ENCODE measurements around the gene DLG3. TPM values are rescaled to one million over a fixed set of nuclear protein-coding genes. Genes with fewer than 3 reads are reported as not detected.

DLG3 gene
- total RNA-seq, 4 donors from 2014 or later, result 31.8 to 59.4 (median 54.8) TPM

DNA sequence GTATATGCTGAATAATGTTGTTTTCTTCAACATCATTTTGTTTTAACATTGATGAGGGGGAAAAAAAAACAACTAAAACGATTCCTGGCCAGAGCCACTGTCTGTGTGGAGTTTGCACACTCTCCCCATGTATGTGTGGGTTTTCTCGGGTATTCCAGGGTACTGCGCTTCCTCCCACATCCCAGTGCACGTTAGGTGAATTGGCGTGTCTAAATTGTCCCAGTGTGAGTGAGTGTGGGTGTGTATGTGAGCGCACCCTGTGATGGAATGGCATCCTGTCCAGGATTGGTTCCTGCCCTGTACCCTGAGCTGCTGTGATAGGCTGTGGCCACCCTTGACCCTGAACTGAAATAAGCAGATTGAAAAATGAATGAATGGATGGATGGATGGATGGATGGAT lies 2.4 kb upstream of the DLG3 start:
- Histone ChIP-seq H3K27me3 (peaks cover 20% of the 10 kb centered on the region), H3K4me1 (peaks cover 0 to 6% (median 0%) of the 10 kb centered on the region in 4 donors), H3K36me3 (no peaks in the 10 kb centered on the region), H3K4me3 (no peak overlapping the region), H3K9me3 (no peaks in the 10 kb centered on the region), H3K27ac (no peak overlapping the region)
- in situ Hi-C loops (cut with MboI; ENCODE audit: low pct_ligation_motif_present in 1 of 4, low pct_unique_long_range_greater_than_20kb in 1 of 4, low sequenced_read_pairs in 3 of 4) (no loop called here), intact Hi-C loops (cut with DNase I; ENCODE audit: low total_unique reads) (no loop called here)
- WGBS, 2 donors (ENCODE audit: low coverage in 1 of 2), result 33 to 55% methylated on average over 1 to 6 of the region's 6 CpGs
- no peak for DNase-seq
- TF ChIP-seq POLR2A (IDR thresholded peaks at IDR 0.05) (no peak), EP300 (IDR thresholded peaks at IDR 0.05; ENCODE audit: low read depth) (no peak), POLR2AphosphoS5 (IDR thresholded peaks at IDR 0.05) (no peak)
- TF ChIP-seq, protein P1, sequence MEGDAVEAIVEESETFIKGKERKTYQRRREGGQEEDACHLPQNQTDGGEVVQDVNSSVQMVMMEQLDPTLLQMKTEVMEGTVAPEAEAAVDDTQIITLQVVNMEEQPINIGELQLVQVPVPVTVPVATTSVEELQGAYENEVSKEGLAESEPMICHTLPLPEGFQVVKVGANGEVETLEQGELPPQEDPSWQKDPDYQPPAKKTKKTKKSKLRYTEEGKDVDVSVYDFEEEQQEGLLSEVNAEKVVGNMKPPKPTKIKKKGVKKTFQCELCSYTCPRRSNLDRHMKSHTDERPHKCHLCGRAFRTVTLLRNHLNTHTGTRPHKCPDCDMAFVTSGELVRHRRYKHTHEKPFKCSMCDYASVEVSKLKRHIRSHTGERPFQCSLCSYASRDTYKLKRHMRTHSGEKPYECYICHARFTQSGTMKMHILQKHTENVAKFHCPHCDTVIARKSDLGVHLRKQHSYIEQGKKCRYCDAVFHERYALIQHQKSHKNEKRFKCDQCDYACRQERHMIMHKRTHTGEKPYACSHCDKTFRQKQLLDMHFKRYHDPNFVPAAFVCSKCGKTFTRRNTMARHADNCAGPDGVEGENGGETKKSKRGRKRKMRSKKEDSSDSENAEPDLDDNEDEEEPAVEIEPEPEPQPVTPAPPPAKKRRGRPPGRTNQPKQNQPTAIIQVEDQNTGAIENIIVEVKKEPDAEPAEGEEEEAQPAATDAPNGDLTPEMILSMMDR (IDR thresholded peaks at IDR 0.05), result no peak

DNA sequence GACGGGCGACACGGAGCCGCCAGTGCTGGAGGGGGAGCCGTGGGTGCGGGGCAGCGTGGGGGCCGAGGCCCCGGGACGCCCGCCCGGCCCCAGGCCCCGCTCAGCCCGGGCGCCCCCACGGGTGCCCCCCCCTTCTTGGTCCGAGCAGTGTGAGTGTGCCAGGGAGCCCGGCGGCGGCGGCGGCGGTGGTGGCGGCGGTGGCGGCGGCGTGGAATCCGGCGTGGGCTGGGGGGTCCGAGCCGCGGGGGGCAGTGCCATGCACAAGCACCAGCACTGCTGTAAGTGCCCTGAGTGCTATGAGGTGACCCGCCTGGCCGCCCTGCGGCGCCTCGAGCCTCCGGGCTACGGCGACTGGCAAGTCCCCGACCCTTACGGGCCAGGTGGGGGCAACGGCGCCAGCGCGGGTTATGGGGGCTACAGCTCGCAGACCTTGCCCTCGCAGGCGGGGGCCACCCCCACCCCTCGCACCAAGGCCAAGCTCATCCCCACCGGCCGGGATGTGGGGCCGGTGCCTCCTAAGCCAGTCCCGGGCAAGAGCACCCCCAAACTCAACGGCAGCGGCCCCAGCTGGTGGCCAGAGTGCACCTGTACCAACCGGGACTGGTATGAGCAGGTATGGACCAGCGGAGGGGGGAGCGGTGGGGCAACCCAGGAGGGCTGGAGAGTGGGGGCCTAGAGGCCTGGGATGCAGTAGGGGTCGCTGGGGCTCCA lies 466 bp downstream of the DLG3 start:
- intact Hi-C loops (cut with DNase I; ENCODE audit: low total_unique reads), result no loop called here
- H3K27me3 ChIP-seq, result peaks cover 20% of the 10 kb centered on the region
- 55% methylated on average over 33 of the region's 61 CpGs; no CpG with 5 or more reads in 1 of the 2 donors for WGBS, 2 donors (ENCODE audit: low coverage in 1 of 2)

DNA sequence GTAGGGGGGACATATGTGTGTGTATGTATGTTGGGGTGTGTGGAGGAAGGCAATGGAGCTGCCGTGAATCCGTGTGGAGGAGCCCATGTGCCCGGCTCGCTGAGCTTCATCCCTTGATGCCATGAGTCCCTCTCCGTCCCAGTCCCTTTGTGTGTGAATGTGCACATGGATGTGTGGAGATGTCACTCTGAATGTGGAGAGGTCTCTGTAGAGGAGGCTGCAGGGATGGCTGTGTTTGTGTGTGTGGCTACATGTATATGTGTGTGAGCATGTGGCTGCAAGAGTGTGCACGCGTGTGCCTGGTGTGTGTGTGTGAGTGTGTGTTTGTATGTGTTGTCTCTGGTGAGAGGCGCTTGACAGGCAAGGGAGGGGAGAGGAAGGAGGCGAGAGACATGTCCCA lies 1.3 kb downstream of the DLG3 start:
- WGBS, 2 donors (ENCODE audit: low coverage in 1 of 2), result 55 to 78% methylated on average over 5 to 9 of the region's 9 CpGs
- Histone ChIP-seq H3K4me1 (peaks cover 0 to 6% (median 0%) of the 10 kb centered on the region in 4 donors), H3K4me3 (no peak overlapping the region), H3K36me3 (no peaks in the 10 kb centered on the region), H3K27me3 (peaks cover 20% of the 10 kb centered on the region), H3K27ac (no peak overlapping the region), H3K9me3 (no peaks in the 10 kb centered on the region)
- intact Hi-C loops (cut with DNase I; ENCODE audit: low total_unique reads), result no loop called here
- in situ Hi-C loops (cut with MboI; ENCODE audit: low pct_ligation_motif_present in 1 of 4, low pct_unique_long_range_greater_than_20kb in 1 of 4, low sequenced_read_pairs in 3 of 4), result no loop called here
- no peak for DNase-seq
- no peak for TF ChIP-seq EP300 (IDR thresholded peaks at IDR 0.05; ENCODE audit: low read depth)

More for the DNA sequence above, 466 bp downstream of the DLG3 start:
- peaks cover 0 to 6% (median 0%) of the 10 kb centered on the region in 4 donors for H3K4me1 ChIP-seq
- no peaks in the 10 kb centered on the region for H3K9me3 ChIP-seq
- in situ Hi-C loops (cut with MboI; ENCODE audit: low pct_ligation_motif_present in 1 of 4, low pct_unique_long_range_greater_than_20kb in 1 of 4, low sequenced_read_pairs in 3 of 4), result no loop called here
- no peak for DNase-seq
- H3K27ac ChIP-seq, result no peak overlapping the region
- TF ChIP-seq, protein P1 (IDR thresholded peaks at IDR 0.05), result no peak
- TF ChIP-seq POLR2AphosphoS5 (IDR thresholded peaks at IDR 0.05) (no peak), POLR2A (IDR thresholded peaks at IDR 0.05) (no peak)
- peak overlapping the region in 1 of 4 donors; percentile 29 for H3K4me3 ChIP-seq
- no peaks in the 10 kb centered on the region for H3K36me3 ChIP-seq

DNA sequence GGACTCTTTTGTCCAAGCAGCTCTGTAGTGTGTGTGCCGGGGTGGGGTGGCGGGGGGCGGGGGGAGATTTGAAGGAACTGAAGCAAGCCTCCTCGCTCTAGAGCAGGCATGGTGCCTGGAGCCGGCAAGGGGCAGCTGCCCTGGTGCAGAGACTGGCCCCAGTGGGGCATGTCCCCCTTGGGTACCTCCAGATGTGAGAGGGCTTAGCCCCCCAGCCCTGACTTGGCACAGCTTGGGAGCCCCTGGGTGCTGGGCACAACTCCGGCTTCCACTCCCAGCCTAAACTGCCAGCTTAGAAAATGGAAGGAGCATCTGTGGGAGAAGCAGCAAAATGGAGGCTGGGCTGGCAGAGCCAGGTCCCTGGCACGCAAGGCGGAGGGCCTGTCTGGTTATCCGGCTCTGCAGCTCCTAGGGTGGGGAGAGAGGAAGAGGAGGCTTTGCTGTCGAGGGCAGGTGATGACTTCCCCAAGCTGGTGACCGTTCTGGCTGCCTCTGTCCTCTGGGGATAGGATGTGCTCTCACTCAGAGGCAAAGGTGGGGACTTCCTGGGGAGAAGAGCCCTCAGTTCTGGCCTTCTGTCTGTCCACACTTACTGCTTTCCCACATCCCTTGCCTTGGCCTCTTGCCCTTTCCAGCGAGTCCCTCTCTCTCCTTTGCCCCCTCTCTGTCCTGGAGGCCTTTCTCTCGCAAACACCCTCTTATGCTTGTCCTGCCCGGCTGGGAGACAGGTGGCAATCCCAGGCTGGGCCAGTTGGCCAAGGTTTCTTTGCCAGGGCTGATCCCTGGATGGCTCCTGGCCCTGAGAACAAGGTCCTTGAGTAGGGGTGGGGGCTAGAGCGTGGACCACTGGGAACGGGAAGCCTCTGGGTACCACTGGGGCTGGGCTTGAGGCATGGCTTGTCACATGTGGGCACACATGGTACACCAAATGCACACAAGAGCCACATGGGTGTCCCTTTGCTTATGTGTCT lies 2.0 kb downstream of the DLG3 start:
- H3K27ac ChIP-seq, result no peak overlapping the region

More for the DNA sequence above, 2.0 kb downstream of the DLG3 start:
- DNase-seq, result no peak
- H3K9me3 ChIP-seq, result no peaks in the 10 kb centered on the region
- H3K4me3 ChIP-seq, result no peak overlapping the region
- intact Hi-C loops (cut with DNase I; ENCODE audit: low total_unique reads) (no loop called here), in situ Hi-C loops (cut with MboI; ENCODE audit: low pct_ligation_motif_present in 1 of 4, low pct_unique_long_range_greater_than_20kb in 1 of 4, low sequenced_read_pairs in 3 of 4) (no loop called here)
- H3K4me1 ChIP-seq, result peaks cover 0 to 7% (median 0%) of the 10 kb centered on the region in 4 donors
- H3K27me3 ChIP-seq, result peaks cover 20% of the 10 kb centered on the region
- 67% methylated on average over 11 of the region's 16 CpGs; no CpG with 5 or more reads in 1 of the 2 donors for WGBS, 2 donors (ENCODE audit: low coverage in 1 of 2)
- no peaks in the 10 kb centered on the region for H3K36me3 ChIP-seq
- TF ChIP-seq POLR2A (IDR thresholded peaks at IDR 0.05) (no peak), EP300 (IDR thresholded peaks at IDR 0.05; ENCODE audit: low read depth) (no peak), POLR2AphosphoS5 (IDR thresholded peaks at IDR 0.05) (no peak)
- TF ChIP-seq, protein P1 (IDR thresholded peaks at IDR 0.05), result no peak

Data from transverse colon (tissue), 4 donors.